ENCODE data around the gene ITFG1. TPM values are rescaled to one million over a fixed set of nuclear protein-coding genes. Genes with fewer than 3 reads are reported as not detected.
"Not testable (repeated sequence)": the region's sequence is repeated elsewhere in the genome, so short reads cannot be mapped to it uniquely, and the experiment has no call there.

The ITFG1 gene
- total RNA-seq, 1 donor from 2014 or later = 27.4 TPM

DNA sequence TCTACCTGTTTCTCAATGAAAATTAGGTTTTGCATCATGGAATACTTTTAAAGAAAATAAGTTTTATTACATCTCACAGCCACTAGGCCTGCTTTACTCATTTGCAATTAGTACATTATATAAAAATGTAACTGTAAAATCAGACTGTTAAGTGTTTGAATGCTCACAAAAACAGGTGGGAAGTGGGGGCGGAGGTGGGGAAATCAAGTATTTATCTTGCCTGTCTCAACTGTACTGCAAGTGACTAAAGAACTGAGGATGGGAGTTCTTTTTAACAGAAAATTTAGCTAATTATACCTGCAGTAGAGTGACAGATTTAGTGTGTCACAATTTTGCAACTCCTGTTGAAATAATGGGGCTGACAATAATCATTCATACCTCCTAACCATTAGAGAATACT lies 34.1 kb downstream of the ITFG1 start:
- intact Hi-C loops (cut with micrococcal nuclease) = no loop called here

DNA sequence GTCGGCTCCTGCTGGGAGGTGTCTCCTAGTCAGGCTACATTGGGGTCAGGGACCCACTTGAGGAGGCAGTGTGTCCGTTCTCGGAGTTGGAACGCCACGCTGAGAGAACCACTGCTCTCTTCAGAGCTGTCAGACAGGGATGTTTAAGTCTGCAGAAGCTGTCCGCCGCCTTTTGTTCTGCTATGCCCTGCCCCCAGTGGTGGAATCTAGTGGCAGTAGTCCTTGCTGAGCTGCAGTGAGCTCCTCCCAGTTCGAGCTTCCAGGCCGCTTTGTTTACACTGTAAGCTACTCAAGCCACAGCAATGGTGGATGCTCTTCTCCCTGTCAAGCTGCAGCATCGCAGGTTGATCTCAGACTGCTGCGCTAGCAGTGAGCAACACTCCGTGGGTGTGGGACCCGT lies 36.0 kb downstream of the ITFG1 start:
- intact Hi-C loops (cut with micrococcal nuclease) = no loop called here

DNA sequence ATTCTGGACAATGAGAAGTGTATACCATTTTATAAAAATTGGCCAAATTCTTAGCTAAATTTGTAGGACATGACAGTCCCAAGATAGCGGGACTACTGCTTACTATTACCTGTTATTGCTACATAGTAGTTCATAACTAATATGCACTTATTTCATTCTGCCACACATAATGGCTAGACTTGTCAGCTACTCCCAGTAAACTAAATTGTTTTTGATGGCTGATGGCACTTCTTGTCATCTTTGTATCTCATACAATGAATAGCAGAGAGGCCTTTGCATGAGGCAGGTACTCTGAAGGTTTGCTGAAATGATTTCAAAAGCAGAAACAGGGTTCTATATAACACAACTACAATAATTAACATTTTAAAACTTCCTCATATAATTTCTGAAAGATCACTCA lies 44.0 kb downstream of the ITFG1 start:
- intact Hi-C loops (cut with micrococcal nuclease) = no loop called here

DNA sequence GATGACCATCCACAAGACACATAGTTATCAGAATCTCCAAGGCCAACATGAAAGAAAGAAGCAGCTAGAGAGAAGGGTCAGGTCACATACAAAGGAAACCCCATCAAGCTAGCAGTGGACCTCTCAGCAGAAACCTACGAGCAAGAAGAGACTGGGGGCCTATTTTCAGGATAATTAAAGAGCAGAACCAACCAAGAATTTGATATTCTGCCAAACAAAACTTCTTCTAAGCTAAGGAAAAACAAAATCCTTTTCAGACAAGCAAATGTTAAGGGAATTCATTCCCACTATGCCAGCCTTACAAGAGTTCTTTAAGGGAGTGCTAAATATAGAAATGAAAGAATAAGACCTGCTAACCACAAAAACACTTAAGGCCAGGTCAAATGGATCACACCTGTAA lies 47.8 kb downstream of the ITFG1 start:
- intact Hi-C loops (cut with micrococcal nuclease) = no loop called here

DNA sequence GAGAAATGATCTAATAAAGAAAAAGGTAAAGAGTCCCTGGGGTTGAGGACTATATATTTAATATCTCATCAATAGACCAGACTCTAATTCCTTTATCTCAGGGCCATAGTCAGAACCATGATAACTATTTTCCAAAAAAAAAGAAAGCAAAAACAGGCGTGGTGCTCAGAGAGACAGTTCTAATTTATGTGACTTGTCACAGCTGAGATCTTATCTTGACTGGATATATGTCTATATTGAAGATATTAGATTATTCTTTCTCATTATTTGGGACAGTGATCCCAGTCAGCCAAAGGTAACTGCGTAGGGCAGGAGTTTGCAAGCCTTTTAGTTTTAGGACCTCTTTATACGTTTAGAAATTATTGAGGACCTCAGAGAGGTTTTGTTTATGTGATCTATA lies 52.4 kb downstream of the ITFG1 start:
- intact Hi-C loops (cut with micrococcal nuclease) = no loop called here

DNA sequence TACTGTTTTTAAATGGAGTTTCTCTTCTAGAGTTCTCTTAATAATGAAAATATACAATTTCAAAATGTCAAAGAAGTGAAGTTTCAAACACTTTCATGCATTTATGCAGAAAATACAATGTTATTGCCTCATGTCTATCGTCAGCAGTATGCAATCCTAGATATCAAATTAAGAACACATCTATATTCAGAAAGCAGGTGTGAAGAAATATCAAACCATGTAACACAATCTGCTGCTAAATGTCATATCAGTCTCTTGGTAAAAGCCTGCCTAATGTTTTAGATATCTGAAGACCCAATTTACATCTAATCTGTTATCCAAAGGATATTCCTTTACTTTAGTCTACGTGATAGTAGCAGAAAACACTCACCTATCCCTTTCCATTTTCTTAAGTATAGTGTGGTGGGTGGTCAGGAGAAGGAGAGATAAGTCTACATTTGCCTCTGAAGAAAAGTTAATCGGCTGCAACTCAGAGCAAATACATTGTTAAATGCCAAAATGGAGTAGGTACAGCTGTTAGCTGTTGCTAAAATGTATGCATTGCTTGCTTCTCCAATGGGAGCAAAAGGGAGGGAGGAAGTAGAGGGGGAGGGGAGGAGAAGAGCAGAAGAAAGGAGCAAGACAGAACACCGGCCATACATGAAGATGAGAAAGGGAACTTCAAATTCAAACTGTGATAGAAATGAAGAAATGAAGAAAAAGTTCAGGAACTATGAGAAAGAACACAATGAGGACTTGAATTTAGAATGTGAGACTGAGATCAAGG lies 64.9 kb downstream of the ITFG1 start:
- intact Hi-C loops (cut with micrococcal nuclease) = no loop called here

DNA sequence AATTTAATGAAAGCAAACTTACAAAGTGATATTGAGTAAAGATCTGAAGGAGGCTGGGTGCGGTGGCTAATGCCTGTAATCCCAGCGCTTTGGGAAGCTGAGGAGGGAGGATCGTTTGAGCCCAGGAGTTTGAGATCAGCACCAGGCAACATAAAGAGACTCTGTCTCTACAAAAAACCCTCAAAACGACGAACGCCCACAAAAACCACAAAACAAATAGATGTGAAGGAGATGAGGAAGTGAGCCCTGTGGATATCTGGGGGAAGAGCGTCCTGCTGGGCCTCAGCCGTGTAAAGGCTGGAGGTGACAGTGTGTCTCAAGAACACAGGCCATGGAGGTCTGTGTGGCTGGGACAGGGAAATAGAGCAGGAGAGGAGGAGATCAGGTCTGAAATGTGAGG lies 68.8 kb downstream of the ITFG1 start:
- intact Hi-C loops (cut with micrococcal nuclease) = no loop called here

DNA sequence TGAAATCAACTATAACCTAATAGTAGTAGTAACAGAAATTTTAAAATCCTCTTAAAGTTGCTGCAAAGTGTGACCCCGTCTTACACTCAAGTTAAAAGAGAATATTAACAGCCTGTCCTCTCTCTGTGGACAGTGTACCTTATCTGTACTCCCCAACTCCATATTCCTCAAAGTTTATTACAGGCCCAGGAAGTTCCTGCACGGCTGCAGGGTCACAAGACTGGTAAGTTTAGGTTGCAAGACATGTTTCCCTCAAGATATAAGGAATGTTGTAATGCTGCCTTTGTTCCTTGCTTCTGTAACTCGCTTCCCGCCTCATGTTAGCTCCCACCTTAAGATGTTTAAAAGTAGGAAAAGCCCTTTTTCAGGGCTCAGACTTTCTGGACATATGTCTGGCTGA lies 72.2 kb downstream of the ITFG1 start:
- intact Hi-C loops (cut with micrococcal nuclease) = no loop called here

DNA sequence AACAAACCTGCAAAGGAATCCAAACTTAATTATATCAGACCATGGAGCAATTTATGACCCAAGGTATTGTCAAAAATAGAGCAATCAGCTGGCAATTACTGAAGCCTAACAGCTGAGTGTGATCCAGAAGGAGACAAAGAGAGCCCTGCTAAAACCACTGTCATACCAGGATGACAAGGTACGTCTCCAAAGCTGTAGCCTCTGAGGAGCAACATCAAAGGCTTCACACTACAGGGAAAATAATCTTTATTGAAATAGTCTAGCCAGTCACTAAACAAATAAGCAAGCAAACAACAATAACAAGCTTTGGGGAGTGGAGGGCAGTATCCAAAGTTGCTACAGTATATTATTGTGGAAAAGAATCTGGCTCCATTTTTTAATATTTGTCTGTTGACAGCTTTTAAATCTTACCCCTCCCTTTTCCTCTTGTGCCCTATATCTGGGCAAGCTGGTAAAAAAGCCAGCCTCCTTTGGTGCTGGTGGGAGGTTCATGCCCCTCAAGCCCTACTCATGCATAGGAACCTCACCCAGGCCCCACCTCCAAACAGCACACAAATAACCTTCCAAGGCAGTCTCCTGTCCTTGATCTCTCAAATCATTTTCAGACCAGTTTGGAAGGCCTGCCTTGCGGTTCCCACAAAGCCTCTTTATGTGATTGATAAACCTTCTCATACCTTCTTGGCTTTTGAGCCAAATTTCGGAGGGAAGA lies 73.7 kb downstream of the ITFG1 start:
- intact Hi-C loops (cut with micrococcal nuclease) = no loop called here

DNA sequence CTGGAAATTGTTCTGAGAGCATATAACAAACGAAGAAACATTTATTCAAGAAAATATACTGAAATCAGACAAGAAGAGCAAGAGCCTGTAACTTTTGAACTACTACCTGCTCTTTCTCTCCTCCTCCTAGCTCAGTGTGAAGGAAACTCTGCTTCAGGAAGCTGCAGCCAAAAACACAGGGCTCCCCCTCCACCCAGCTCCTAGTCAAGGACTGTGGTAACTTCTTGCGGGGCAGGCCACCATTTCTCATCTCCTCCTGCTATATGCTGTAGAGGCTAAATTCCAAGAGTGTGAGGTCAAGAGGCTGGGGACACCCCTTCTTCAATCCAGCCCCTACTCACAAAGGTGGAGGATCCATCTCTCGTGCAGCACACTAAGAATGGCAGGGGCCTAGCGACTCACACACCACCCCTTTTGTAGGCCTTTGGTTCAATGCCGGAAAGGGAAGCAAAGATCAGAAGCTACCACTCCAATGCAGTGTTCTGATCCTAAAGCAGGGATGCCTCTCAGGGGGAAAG lies 74.6 kb downstream of the ITFG1 start:
- intact Hi-C loops (cut with micrococcal nuclease) = no loop called here

DNA sequence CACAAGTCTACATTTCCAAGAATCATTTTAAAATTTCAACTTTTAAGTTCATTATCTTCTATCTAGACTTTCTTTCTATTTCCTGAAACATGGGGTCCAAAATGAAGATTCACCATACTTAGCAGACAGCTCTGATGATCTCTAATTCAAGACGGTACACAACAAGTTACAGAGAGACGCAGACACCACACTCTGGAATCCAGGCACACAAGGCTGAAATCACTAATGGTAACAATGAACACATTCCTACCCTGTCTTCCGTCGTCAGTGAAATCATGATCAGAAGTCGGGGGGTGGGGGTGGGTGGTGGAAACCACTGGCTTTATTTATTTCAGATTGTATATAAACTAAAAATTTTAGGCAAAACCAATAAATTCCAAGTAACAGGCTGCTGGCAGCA lies 78.5 kb downstream of the ITFG1 start:
- intact Hi-C loops (cut with micrococcal nuclease) = no loop called here

DNA sequence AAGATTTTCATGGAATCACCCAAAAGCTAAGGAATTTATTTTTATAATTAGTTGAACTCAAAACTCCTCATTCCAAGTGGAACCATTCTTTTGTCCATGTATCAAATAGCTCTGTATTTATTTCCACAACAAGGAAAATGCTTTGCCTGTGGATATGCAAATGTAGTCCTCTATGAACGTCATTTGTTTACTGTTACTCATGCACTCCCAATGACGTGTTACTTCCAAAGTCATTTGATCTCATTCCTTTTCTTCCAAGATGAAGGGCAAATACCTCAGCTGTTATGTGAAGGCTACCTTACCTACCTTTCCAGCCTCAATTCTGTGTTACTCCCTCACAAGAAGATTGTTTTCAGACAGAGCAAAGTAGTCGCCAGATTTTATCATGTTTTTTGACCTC lies 83.7 kb downstream of the ITFG1 start:
- intact Hi-C loops (cut with micrococcal nuclease) = no loop called here

DNA sequence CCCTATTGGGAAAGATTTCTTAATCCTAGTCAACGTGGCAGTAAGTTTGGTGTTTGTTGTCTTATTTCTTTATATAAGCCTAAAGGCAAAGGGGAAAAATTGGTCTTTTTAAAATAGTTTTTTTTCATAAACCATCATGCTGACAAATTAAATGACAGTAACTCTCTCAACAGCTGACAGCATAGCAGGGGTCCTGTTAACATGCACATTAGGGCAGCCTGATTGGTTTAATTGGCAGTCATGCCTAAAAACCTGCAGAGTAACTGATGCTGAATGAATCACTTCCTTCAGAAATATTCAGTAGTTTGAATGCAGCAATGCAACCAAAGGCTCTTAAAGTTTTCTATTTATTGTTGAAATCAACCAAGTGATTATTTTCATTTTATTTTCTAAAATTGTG lies 85.4 kb downstream of the ITFG1 start:
- intact Hi-C loops (cut with micrococcal nuclease) = no loop called here

DNA sequence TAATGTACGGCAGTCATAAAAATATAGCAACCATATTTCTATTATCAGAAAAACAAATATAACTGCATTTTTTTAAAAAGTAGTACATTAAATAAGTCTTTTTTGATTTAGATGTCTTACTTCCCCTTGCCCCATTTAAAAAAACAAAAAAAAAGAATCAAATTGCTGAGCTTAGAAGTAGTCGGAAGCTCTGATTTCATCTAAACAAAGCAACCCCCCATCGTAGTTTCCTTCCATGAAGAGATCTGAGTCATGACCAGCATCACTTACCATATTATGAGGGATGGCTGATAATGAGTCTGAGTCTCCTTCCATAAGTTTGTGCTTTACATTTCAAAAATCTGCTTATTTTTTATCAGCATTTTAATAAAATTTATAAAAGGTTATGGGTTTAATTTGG lies 86.2 kb downstream of the ITFG1 start:
- intact Hi-C loops (cut with micrococcal nuclease) = no loop called here

DNA sequence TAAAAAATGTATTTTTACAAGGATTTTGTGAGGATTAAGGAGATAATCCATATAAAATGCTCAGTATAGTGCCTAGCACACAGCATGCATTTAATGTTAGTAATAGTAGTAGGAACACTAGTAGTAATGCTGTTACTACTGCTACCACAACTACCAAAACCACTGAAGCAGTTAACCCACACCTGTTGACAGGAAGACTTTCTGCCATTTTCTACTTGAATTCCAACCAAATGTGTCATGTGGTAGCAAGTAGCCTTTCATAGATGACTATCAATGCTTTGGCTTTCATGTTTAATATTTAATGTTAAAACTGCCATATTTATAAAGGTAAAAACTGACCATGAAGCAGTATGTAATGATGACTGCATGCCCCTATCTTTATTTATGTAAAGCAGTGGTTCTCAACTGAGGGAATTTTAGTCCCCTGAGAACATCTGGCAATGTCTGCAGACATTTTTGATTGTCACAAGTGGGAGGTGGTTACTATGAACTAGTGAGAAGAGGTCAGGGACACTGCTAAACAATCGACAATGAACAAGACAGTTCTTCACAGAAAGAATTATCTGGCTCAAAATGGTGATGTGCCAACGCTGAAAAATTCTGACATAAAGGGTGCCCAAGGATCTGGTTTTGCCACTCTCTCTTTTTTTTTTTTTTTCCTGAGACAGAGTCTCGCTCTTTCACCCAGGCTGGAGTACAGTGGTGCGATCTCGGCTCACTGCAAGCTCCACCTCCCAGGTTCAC lies 89.4 kb downstream of the ITFG1 start:
- intact Hi-C loops (cut with micrococcal nuclease) = no loop called here

DNA sequence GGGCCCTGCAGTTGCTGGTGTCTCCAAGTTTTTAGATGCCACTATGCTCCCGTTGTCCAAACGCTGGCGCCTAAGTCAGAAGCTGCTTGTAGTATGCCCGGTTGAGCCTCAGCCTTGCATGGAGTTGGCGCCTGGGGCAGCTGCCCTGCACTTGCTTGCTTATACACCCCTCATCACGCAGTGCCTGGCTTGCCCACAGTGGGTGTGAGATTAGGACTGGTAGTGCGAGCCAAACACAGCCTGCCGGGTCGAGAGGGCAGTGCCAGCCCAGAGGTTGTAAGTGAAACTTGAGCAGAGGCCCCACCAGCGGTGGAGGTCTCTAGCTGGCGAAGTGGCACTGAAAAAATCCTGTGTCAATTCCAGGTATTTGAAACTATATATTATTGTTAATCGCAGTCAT lies 90.3 kb downstream of the ITFG1 start:
- intact Hi-C loops (cut with micrococcal nuclease) = no loop called here

DNA sequence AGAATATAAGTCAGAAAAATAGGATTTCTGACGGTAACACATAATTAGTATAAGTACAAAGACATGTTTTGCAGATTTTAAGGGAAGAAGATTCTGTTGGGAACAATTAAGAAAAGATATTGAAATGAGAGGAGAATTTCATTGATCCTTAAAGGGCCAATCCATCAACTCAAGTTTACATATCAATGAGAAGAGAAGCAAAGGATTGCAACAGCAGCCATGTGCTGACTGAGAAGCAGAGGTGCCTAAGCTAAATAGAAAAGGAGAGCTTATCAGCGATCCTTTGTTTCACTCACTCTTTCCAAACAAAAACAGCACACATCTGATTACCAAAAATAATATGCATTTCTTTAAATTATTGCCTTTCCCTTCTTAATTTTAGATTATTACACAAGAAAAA lies 94.6 kb downstream of the ITFG1 start:
- intact Hi-C loops (cut with micrococcal nuclease) = no loop called here

DNA sequence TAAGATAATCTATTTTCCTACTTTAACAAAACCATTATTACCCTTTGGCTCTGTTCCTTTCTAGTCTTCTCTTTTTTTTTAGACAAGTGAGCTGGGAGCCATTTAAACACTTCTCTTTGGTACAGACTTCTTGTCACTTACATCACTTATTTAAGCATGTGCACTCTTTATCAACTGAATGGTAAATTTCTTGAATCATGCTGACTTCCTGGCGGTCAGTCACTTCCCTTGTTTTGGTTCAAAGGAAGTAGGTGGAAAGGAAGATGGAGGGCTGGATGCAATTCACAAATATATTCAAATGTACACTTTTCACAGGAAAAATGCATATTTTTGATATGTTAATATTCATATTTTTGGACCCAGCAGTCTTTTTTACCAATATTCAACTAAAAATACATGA lies 97.1 kb downstream of the ITFG1 start:
- intact Hi-C loops (cut with micrococcal nuclease) = no loop called here

DNA sequence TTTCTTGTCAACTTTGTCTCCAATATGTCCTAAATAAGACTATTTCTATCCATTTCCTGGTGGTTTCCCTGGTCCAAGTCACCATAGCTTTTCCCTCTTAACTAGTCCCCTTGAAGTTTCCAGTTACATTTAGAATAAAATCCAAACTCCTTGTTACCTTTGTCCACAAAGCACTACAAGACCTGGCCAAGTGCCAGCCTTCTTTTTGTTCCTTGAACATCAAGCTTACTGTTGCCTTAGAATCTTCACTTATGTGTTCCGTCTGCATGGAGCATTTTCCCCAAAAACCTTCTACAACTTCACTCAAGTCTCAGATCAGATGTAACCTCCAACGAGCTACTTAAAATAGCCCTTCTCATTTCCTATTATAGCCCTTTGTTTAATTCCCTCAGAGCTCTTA lies 101.4 kb downstream of the ITFG1 start:
- intact Hi-C loops (cut with micrococcal nuclease) = no loop called here

DNA sequence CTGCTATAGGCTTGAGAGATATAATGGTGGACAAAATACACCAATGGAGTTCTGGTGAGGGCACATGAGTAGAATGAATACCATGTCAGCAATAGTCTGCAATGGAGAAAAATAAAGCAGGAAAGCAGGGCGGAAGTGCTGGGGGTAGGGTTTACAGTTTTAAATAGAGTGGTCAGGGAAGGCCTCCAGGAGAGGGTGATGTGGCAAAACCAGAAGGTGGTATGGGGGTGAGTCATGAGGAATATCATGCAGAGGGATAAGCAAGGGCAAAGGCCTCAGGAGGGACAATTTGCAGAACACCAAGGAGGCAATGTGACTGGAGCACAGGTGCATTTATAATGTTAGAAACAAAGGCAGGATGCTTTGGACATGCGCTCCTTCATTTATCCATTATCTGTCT lies 102.0 kb downstream of the ITFG1 start:
- intact Hi-C loops (cut with micrococcal nuclease) = no loop called here

DNA sequence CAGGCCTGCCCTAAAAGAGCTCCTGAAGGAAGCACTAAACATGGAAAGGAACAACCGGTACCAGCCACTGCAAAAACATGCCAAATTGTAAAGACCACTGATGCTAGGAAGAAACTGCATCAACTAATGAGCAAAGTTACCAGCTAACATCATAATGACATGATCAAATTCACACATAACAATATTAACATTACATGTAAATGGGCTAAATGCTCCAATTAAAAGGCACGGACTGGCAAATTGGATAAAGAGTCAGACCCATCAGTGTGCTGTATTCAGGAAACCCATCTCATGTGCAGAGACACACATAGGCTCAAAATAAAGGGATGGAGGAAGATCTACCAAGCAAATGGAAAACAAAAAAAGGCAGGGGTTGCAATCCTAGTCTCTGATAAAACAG lies 111.8 kb downstream of the ITFG1 start:
- intact Hi-C loops (cut with micrococcal nuclease) = not testable (repeated sequence)

DNA sequence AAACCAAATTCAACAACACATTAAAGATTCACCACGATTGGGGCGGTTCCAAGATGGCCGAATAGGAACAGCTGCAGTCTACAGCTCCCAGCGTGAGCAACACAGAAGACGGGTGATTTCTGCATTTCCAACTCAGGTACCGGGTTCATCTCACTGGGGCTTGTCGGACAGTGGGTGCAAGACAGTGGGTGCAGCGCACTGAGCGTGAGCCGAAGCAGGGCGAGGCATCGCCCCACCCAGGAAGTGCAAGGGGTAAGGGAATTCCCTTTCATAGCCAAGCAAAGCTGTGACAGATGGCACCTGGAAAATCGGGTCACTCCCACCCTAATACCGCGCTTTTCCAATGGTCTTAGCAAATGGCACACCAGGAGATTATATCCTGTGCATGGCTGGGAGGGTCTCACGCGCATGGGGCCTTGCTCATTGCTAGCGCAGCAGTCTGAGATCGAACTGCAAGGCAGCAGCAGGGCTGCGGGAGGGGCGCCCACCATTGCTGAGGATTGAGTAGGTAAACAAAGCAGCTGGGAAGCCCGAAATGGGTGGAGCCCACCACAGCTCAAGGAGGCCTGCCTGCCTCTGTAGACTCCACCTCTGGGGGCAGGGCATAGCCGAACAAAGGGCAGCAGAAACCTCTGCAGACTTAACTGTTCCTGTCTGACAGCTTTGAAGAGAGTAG lies 113.7 kb downstream of the ITFG1 start:
- intact Hi-C loops (cut with micrococcal nuclease) = not testable (repeated sequence)

All from T-helper 1 cell treated with Interleukin-12 subunit alpha and Interleukin-12 subunit beta and Interleukin-4 antibody, amounts not matched to agents 30 ng/mL and 1 ng/mL, for 36 hours (primary cell).